HepG2 (cell line): ENCODE data around the gene CECR2. TPM values are rescaled to one million over a fixed set of nuclear protein-coding genes. Genes with fewer than 3 reads are reported as not detected.

Source experiments
- ATAC-seq: fragments of 200-7000 bp; cut with Tn5 transposase; 3 replicates; pipeline ENCODE4 v1.9.1; 2020; ENCODE audit warnings: mild to moderate bottlenecking, moderate library complexity
- BruUV-seq: library from RNA; stranded (reverse); fragments of 400-500 nt; replicated peaks from 2 replicates; lab custom pipeline; 2021; lab: Mats Ljungman, UMichigan
- CTCF ChIA-PET: fragments of 300-600 bp; formaldehyde crosslinking; extraction: SDS; loops from one replicate; lab custom pipeline; 2021; ENCODE audit warnings: low total read pairs, inconsistent platforms, low intra/inter-chr PET ratio; lab: Yijun Ruan, JAX
- POLR2A ChIA-PET: fragments of 350-600 bp; sonication (Branson Sonifier 250); formaldehyde crosslinking; loops from one replicate; lab custom pipeline; 2020; ENCODE audit warnings: antibody characterized with exemption, inconsistent platforms; lab: Yijun Ruan, JAX
- DNase-seq: peaks from one replicate; pipeline ENCODE4 v3.0.0-alpha.2; 2015; ENCODE audit warnings: low spot score
- FAIRE-seq: peaks from 3 replicates; lab custom pipeline; 2011; peaks lifted over from hg19 to GRCh38; lab: Jason Lieb, UNC
- H2AFZ ChIP-seq: one replicate; pipeline ENCODE4 v1.6.1; 2011; ENCODE audit warnings: low read length, inconsistent platforms
- H3K27ac ChIP-seq: fragments of 300-600 bp; 3 replicates; pipeline ENCODE4 v1.8.0; 2011; ENCODE audit warnings: mixed run types, mild to moderate bottlenecking, mixed read lengths, low read length, inconsistent platforms; ENCODE audit not compliant: insufficient read depth; ENCODE audit errors: extremely low read length
- H3K27me3 ChIP-seq, 2 experiments: fragments of 200-600 bp in 1 of 2; 2 replicates in 1 of 2; 3 replicates in 1 of 2; pipeline versions ENCODE4 v1.6.0 to v1.8.0; 2011; ENCODE audit warnings: low read length in 2 of 2, mild to moderate bottlenecking in 2 of 2, moderate library complexity in 2 of 2, inconsistent platforms in 1 of 2; ENCODE audit not compliant: insufficient read depth in 2 of 2, control insufficient read depth in 1 of 2
- H3K36me3 ChIP-seq, 2 experiments: fragments of 200-600 bp in 1 of 2; replicated peaks in 1 of 2; 2 replicates in 1 of 2; 3 replicates in 1 of 2; pipeline versions ENCODE4 v1.5.1 to v1.8.0; 2011; ENCODE audit warnings: low read length in 2 of 2, inconsistent platforms in 1 of 2; ENCODE audit not compliant: insufficient read depth in 2 of 2, control insufficient read depth in 1 of 2
- H3K4me1 ChIP-seq: 2 replicates; pipeline ENCODE4 v1.5.1; 2012; ENCODE audit warnings: low read length, inconsistent platforms; ENCODE audit not compliant: insufficient read depth
- H3K4me2 ChIP-seq: 2 replicates; pipeline ENCODE4 v1.6.0; 2011; ENCODE audit warnings: low read depth, low read length, inconsistent platforms
- H3K4me3 ChIP-seq, 3 experiments: fragments of 200-600 bp in 1 of 3; sonication (generic), shearing (Covaris generic) in 1 of 3; replicated peaks in 1 of 3; 2 replicates each; pipeline ENCODE4 v1.5.1; 2011 to 2016; ENCODE audit warnings: low read length in 3 of 3, inconsistent platforms in 2 of 3, low read depth in 2 of 3, mild to moderate bottlenecking in 2 of 3, control low read depth in 1 of 3, mixed read lengths in 1 of 3; ENCODE audit not compliant: insufficient read depth in 1 of 3
- H3K79me2 ChIP-seq: one replicate; pipeline ENCODE4 v1.6.1; 2011; ENCODE audit warnings: low read length, inconsistent platforms; ENCODE audit not compliant: insufficient read depth
- H3K9ac ChIP-seq: 2 replicates; pipeline ENCODE4 v1.6.0; 2011; ENCODE audit warnings: mild to moderate bottlenecking, low read depth, low read length, inconsistent platforms; ENCODE audit not compliant: insufficient read depth
- H3K9me3 ChIP-seq: 2 replicates; pipeline ENCODE4 v1.5.1; 2012; ENCODE audit warnings: mild to moderate bottlenecking, low read length
- H4K20me1 ChIP-seq: 2 replicates; pipeline ENCODE4 v1.6.0; 2011; ENCODE audit warnings: inconsistent platforms, mild to moderate bottlenecking, low read length, moderate library complexity; ENCODE audit not compliant: insufficient read depth
- ELF3 ChIP-seq: IDR thresholded peaks from 2 replicates; pipeline ENCODE4 v1.6.1; 2016; ENCODE audit warnings: missing genetic modification reagents, missing compliant biosample characterization
- TAF15 ChIP-seq: fragments of 200-400 bp; formaldehyde crosslinking; IDR thresholded peaks from one replicate; pipeline ENCODE4 v1.6.1; 2018; ENCODE audit warnings: mild to moderate bottlenecking, low read depth, low read length; ENCODE audit not compliant: poor library complexity, severe bottlenecking
- ZNF484 ChIP-seq: sonication (generic); formaldehyde crosslinking; IDR thresholded peaks from 2 replicates; pipeline ENCODE4 v1.5.1; 2020; ENCODE audit warnings: mild to moderate bottlenecking, low read depth, missing genetic modification reagents, borderline replicate concordance
- ZNF772 ChIP-seq: sonication (generic); formaldehyde crosslinking; IDR thresholded peaks from 2 replicates; pipeline ENCODE4 v1.5.0; 2020; ENCODE audit warnings: mild to moderate bottlenecking, missing genetic modification reagents
- ZNF878 ChIP-seq: sonication (generic); formaldehyde crosslinking; IDR thresholded peaks from 2 replicates; pipeline ENCODE4 v1.8.1; 2023; ENCODE audit warnings: mild to moderate bottlenecking, missing genetic modification reagents, moderate library complexity
- ZSCAN29 ChIP-seq: sonication (generic); formaldehyde crosslinking; conservative IDR thresholded peaks from 2 replicates; pipeline ENCODE4 v1.4.0; 2020; ENCODE audit warnings: mild to moderate bottlenecking, missing genetic modification reagents
- in situ Hi-C: cut with HindIII; loops from 2 replicates; pipeline ENCODE4 v1.10.0; 2017; ENCODE audit warnings: low pct_unique_long_range_greater_than_20kb; ENCODE audit not compliant: extremely low pct_ligation_motif_present
- intact Hi-C: fragments of 100-400 bp; cut with micrococcal nuclease; formaldehyde crosslinking; loops from one replicate; pipeline ENCODE4 v1.10.0; 2022; ENCODE audit not compliant: unreplicated experiment
- polyA plus RNA-seq, 8 experiments: library from polyadenylated mRNA; depleted of rRNA in 3 of 8; stranded (reverse) in 7 of 8; unstranded in 1 of 8; fragments of >200 nt; fragmentation: Illumina TruSeq in 4 of 8; extraction: Trizol in 4 of 8; gene quantifications; 2 replicates each; pipeline versions ENCODE4 v1.2.1 to v1.2.3, GENCODE V29; 2011 to 2016; ENCODE audit warnings: low read depth in 4 of 8, missing spikeins in 1 of 8, mixed read lengths in 1 of 8; ENCODE audit not compliant: insufficient read depth in 1 of 8
- total RNA-seq, 5 experiments: library from RNA; depleted of rRNA; stranded (reverse); fragments of >200 nt; fragmentation: Illumina TruSeq; extraction: Trizol; gene quantifications; 2 replicates each; pipeline ENCODE4 v1.2.3, GENCODE V29; 2016; ENCODE audit warnings: low read depth in 1 of 5
- TF ChIP-seq, protein P1 (sequence below): sonication (generic); formaldehyde crosslinking; IDR thresholded peaks from 2 replicates; pipeline ENCODE4 v1.4.0; 2020; ENCODE audit warnings: mild to moderate bottlenecking, missing genetic modification reagents
- TF ChIP-seq, protein P2 (sequence below): sonication (generic); formaldehyde crosslinking; IDR thresholded peaks from 2 replicates; pipeline ENCODE4 v1.9.0; 2022; ENCODE audit warnings: missing genetic modification reagents, mild to moderate bottlenecking, borderline replicate concordance
- TF ChIP-seq, protein P3 (sequence below): sonication (generic); formaldehyde crosslinking; IDR thresholded peaks from 2 replicates; pipeline ENCODE4 v1.5.1; 2020; ENCODE audit warnings: mild to moderate bottlenecking, missing genetic modification reagents, moderate library complexity
- TF ChIP-seq, protein P4 (sequence below): sonication (generic); formaldehyde crosslinking; IDR thresholded peaks from 2 replicates; pipeline ENCODE4 v1.8.1; 2023; ENCODE audit warnings: mild to moderate bottlenecking, missing genetic modification reagents, borderline replicate concordance
- TF ChIP-seq, protein P5 (sequence below): sonication (generic); formaldehyde crosslinking; IDR thresholded peaks from 2 replicates; pipeline ENCODE4 v1.5.1; 2020; ENCODE audit warnings: missing genetic modification reagents, mild to moderate bottlenecking, borderline replicate concordance

Gene CECR2
- total and polyA plus RNA-seq, 2 of the 13 experiments (the other 11 are each of a cell fraction or from before 2014, with no cell fraction given) = not detected

DNA sequence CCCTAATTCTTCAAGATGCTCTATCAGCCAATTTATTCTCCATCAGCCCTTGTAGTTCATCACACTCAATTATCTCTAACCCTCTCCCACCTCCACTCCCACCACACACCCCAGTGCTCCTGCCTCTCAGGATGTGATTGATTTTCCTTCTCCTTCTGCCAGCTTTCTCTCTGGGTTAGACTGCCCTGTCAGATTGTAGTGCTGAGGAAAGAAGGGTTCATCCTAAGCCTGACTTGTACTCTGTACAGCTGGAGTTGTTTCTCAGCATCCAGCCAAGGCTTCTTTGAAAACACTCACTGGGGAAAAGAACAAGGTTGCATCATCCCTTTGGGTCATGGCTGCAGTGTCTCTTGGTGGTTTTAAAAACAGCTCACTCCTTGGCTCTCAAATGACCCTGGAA lies 61.2 kb downstream of the CECR2 start:
- POLR2A ChIA-PET = no interaction called here
- H3K27ac ChIP-seq = no peak overlapping the region
- H3K4me1 ChIP-seq = no peaks in the 10 kb centered on the region
- H3K36me3 ChIP-seq = no peaks in the 10 kb centered on the region
- BruUV-seq = no TSS peak
- no peaks in the 10 kb centered on the region for H3K79me2 ChIP-seq
- no peak for FAIRE-seq
- CTCF ChIA-PET = no interaction called here
- in situ Hi-C loops (no loop called here), intact Hi-C loops (no loop called here)
- DNase-seq = no peak
- no peak overlapping the region for H3K4me2 ChIP-seq
- no peak overlapping the region for H3K4me3 ChIP-seq
- no peak overlapping the region for H2AFZ ChIP-seq
- no peak overlapping the region for H3K9ac ChIP-seq
- peaks cover 0 to 4% of the 10 kb centered on the region in 2 experiments; a peak in 1 of 5 replicates for H3K27me3 ChIP-seq
- no peak for ATAC-seq
- no peaks in the 10 kb centered on the region for H3K9me3 ChIP-seq
- TF ChIP-seq ZSCAN29 (CRISPR knock-in tag) (no peak), ZNF878 (CRISPR knock-in tag) (no peak), ELF3 (CRISPR knock-in tag) (no peak), ZNF484 (CRISPR knock-in tag) (no peak), TAF15 (no peak), ZNF772 (CRISPR knock-in tag) (no peak)
- TF ChIP-seq, protein P1, sequence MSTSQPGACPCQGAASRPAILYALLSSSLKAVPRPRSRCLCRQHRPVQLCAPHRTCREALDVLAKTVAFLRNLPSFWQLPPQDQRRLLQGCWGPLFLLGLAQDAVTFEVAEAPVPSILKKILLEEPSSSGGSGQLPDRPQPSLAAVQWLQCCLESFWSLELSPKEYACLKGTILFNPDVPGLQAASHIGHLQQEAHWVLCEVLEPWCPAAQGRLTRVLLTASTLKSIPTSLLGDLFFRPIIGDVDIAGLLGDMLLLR (CRISPR knock-in tag) = no peak
- TF ChIP-seq, protein P2, sequence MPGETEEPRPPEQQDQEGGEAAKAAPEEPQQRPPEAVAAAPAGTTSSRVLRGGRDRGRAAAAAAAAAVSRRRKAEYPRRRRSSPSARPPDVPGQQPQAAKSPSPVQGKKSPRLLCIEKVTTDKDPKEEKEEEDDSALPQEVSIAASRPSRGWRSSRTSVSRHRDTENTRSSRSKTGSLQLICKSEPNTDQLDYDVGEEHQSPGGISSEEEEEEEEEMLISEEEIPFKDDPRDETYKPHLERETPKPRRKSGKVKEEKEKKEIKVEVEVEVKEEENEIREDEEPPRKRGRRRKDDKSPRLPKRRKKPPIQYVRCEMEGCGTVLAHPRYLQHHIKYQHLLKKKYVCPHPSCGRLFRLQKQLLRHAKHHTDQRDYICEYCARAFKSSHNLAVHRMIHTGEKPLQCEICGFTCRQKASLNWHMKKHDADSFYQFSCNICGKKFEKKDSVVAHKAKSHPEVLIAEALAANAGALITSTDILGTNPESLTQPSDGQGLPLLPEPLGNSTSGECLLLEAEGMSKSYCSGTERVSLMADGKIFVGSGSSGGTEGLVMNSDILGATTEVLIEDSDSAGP = no peak
- TF ChIP-seq, protein P3, sequence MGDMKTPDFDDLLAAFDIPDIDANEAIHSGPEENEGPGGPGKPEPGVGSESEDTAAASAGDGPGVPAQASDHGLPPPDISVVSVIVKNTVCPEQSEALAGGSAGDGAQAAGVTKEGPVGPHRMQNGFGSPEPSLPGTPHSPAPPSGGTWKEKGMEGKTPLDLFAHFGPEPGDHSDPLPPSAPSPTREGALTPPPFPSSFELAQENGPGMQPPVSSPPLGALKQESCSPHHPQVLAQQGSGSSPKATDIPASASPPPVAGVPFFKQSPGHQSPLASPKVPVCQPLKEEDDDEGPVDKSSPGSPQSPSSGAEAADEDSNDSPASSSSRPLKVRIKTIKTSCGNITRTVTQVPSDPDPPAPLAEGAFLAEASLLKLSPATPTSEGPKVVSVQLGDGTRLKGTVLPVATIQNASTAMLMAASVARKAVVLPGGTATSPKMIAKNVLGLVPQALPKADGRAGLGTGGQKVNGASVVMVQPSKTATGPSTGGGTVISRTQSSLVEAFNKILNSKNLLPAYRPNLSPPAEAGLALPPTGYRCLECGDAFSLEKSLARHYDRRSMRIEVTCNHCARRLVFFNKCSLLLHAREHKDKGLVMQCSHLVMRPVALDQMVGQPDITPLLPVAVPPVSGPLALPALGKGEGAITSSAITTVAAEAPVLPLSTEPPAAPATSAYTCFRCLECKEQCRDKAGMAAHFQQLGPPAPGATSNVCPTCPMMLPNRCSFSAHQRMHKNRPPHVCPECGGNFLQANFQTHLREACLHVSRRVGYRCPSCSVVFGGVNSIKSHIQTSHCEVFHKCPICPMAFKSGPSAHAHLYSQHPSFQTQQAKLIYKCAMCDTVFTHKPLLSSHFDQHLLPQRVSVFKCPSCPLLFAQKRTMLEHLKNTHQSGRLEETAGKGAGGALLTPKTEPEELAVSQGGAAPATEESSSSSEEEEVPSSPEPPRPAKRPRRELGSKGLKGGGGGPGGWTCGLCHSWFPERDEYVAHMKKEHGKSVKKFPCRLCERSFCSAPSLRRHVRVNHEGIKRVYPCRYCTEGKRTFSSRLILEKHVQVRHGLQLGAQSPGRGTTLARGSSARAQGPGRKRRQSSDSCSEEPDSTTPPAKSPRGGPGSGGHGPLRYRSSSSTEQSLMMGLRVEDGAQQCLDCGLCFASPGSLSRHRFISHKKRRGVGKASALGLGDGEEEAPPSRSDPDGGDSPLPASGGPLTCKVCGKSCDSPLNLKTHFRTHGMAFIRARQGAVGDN (CRISPR knock-in tag) = no peak
- TF ChIP-seq, protein P4, sequence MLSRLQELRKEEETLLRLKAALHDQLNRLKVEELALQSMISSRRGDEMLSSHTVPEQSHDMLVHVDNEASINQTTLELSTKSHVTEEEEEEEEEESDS (CRISPR knock-in tag) = no peak
- TF ChIP-seq, protein P5, sequence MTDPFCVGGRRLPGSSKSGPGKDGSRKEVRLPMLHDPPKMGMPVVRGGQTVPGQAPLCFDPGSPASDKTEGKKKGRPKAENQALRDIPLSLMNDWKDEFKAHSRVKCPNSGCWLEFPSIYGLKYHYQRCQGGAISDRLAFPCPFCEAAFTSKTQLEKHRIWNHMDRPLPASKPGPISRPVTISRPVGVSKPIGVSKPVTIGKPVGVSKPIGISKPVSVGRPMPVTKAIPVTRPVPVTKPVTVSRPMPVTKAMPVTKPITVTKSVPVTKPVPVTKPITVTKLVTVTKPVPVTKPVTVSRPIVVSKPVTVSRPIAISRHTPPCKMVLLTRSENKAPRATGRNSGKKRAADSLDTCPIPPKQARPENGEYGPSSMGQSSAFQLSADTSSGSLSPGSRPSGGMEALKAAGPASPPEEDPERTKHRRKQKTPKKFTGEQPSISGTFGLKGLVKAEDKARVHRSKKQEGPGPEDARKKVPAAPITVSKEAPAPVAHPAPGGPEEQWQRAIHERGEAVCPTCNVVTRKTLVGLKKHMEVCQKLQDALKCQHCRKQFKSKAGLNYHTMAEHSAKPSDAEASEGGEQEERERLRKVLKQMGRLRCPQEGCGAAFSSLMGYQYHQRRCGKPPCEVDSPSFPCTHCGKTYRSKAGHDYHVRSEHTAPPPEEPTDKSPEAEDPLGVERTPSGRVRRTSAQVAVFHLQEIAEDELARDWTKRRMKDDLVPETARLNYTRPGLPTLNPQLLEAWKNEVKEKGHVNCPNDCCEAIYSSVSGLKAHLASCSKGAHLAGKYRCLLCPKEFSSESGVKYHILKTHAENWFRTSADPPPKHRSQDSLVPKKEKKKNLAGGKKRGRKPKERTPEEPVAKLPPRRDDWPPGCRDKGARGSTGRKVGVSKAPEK (CRISPR knock-in tag) = no peak
- H4K20me1 ChIP-seq = no peaks in the 10 kb centered on the region
